ENCODE results near the gene TSPYL4. TPM values are rescaled to one million over a fixed set of nuclear protein-coding genes. Genes with fewer than 3 reads are reported as not detected.
A peak's percentile ranks its signal among the peaks of the same experiment; 100 is the strongest.

TSPYL4 gene
- 33.7 and 34.2 TPM in 2 replicates for polyA plus RNA-seq (2011; rRNA removed)
- polyA minus RNA-seq (2011; rRNA and poly(A)+ RNA removed) = 20.6 and 28.5 TPM in 2 replicates

GRCh38 chr6:116253505-116254296 is at the start of gene TSPYL4:
TSPYL4 (minus strand) TSS chr6:116254075; CDS start chr6:116254008, 67 bp downstream.
- ChIA-PET CTCF (interaction anchor here (0.8 to 5.3 kb wide), 7 partner anchors 8 to 308 kb away, joined by 3 to 43 read pairs (median 3); partner anchors contain the start of gene CALHM4), POLR2A (interaction anchor here (0.6 kb wide), 1 partner anchor 309 kb away, joined by 3 read pairs; no protein-coding TSS in a partner anchor)

GRCh38 chr6:116301104-116301503 is 47.2 kb upstream of the TSPYL4 start:
- TF ChIP-seq CTCF (IDR thresholded peaks at IDR 0.05; ENCODE audit: insufficient read depth, low read depth, low read length) = no peak
- H3K36me3 ChIP-seq (ENCODE audit: control insufficient read depth, insufficient read depth, low read length) = no peaks in the 10 kb centered on the region
- ChIA-PET CTCF (no interaction called here), POLR2A (no interaction called here)
- DNase-seq (ENCODE audit: low read depth) = no peak
- no peak overlapping the region for H3K4me3 ChIP-seq (ENCODE audit: low read depth, low read length)
- H3K27me3 ChIP-seq (ENCODE audit: control insufficient read depth, insufficient read depth, low read length) = no peaks in the 10 kb centered on the region

More at GRCh38 chr6:116253505-116254296, at the start of gene TSPYL4:
- DNase-seq (ENCODE audit: low read depth) = peak; percentile 72
- Histone ChIP-seq H3K27me3 (ENCODE audit: control insufficient read depth, insufficient read depth, low read length) (no peaks in the 10 kb centered on the region), H3K4me3 (ENCODE audit: low read depth, low read length) (peak within 1 kb of the TSS; percentile 99), H3K36me3 (ENCODE audit: control insufficient read depth, insufficient read depth, low read length) (no peaks in the 10 kb centered on the region)
- no peak for TF ChIP-seq CTCF (IDR thresholded peaks at IDR 0.05; ENCODE audit: insufficient read depth, low read depth, low read length)

- no peak for DNase-seq (ENCODE audit: low read depth)
- no peak overlapping the region for H3K4me3 ChIP-seq (ENCODE audit: low read depth, low read length)
- TF ChIP-seq CTCF (IDR thresholded peaks at IDR 0.05; ENCODE audit: insufficient read depth, low read depth, low read length) = no peak
- no peaks in the 10 kb centered on the region for H3K27me3 ChIP-seq (ENCODE audit: control insufficient read depth, insufficient read depth, low read length)
- H3K36me3 ChIP-seq (ENCODE audit: control insufficient read depth, insufficient read depth, low read length) = no peaks in the 10 kb centered on the region
- ChIA-PET POLR2A (no interaction called here), CTCF (no interaction called here)
Observed at GRCh38 chr6:116300566-116300965, 46.7 kb upstream of the TSPYL4 start.

GRCh38 chr6:116298973-116299372 is 45.1 kb upstream of the TSPYL4 start:
- no peak for DNase-seq (ENCODE audit: low read depth)
- CTCF ChIA-PET = interaction anchor here (1.4 kb wide), 1 partner anchor 11 kb away, joined by 5 read pairs; no protein-coding TSS in a partner anchor
- POLR2A ChIA-PET = no interaction called here

More at GRCh38 chr6:116298973-116299372, 45.1 kb upstream of the TSPYL4 start:
- H3K27me3 ChIP-seq (ENCODE audit: control insufficient read depth, insufficient read depth, low read length) = no peaks in the 10 kb centered on the region
- no peak for TF ChIP-seq CTCF (IDR thresholded peaks at IDR 0.05; ENCODE audit: insufficient read depth, low read depth, low read length)
- no peak overlapping the region for H3K4me3 ChIP-seq (ENCODE audit: low read depth, low read length)
- no peaks in the 10 kb centered on the region for H3K36me3 ChIP-seq (ENCODE audit: control insufficient read depth, insufficient read depth, low read length)

Data from BJ (cell line).